ENCODE results near the gene BICC1.

BICC1 gene

GRCh38 chr10:58535311-58535710, 22.6 kb downstream of the BICC1 start:
- H3K9ac ChIP-seq (ENCODE audit: low read depth in 1 of 2, low read length in 2 of 2) = no peak overlapping the region
- H3K4me1 ChIP-seq (ENCODE audit: control insufficient read depth in 1 of 2, insufficient read depth in 2 of 2, low read length in 2 of 2) = no peaks in the 10 kb centered on the region
- no peak overlapping the region for H3K4me3 ChIP-seq (ENCODE audit: low read depth in 1 of 2, low read length in 2 of 2)
- no peaks in the 10 kb centered on the region for H3K36me3 ChIP-seq (ENCODE audit: control insufficient read depth in 1 of 2, insufficient read depth in 2 of 2, low read length in 2 of 2)
- no peaks in the 10 kb centered on the region for H3K9me3 ChIP-seq (ENCODE audit: control insufficient read depth in 1 of 2, low read length in 2 of 2)
- H3K27me3 ChIP-seq (ENCODE audit: control insufficient read depth in 1 of 2, insufficient read depth in 2 of 2, low read length in 2 of 2) = no peaks in the 10 kb centered on the region
- no peak overlapping the region for H3K27ac ChIP-seq (ENCODE audit: low read depth, low read length)

- H3K4me3 ChIP-seq (ENCODE audit: low read depth in 1 of 2, low read length in 2 of 2) = no peak overlapping the region
- H3K27ac ChIP-seq (ENCODE audit: low read depth, low read length) = no peak overlapping the region
- H3K9me3 ChIP-seq (ENCODE audit: control insufficient read depth in 1 of 2, low read length in 2 of 2) = no peaks in the 10 kb centered on the region
- H3K4me1 ChIP-seq (ENCODE audit: control insufficient read depth in 1 of 2, insufficient read depth in 2 of 2, low read length in 2 of 2) = no peaks in the 10 kb centered on the region
- H3K9ac ChIP-seq (ENCODE audit: low read depth in 1 of 2, low read length in 2 of 2) = no peak overlapping the region
- H3K36me3 ChIP-seq (ENCODE audit: control insufficient read depth in 1 of 2, insufficient read depth in 2 of 2, low read length in 2 of 2) = no peaks in the 10 kb centered on the region
- H3K27me3 ChIP-seq (ENCODE audit: control insufficient read depth in 1 of 2, insufficient read depth in 2 of 2, low read length in 2 of 2) = no peaks in the 10 kb centered on the region
These were observed 30.5 kb downstream of the BICC1 start for GRCh38 chr10:58543141-58543540.

GRCh38 chr10:58544135-58544534, 31.5 kb downstream of the BICC1 start:
- no peak overlapping the region for H3K4me3 ChIP-seq (ENCODE audit: low read depth in 1 of 2, low read length in 2 of 2)
- no peaks in the 10 kb centered on the region for H3K9me3 ChIP-seq (ENCODE audit: control insufficient read depth in 1 of 2, low read length in 2 of 2)
- H3K27ac ChIP-seq (ENCODE audit: low read depth, low read length) = no peak overlapping the region
- H3K9ac ChIP-seq (ENCODE audit: low read depth in 1 of 2, low read length in 2 of 2) = no peak overlapping the region
- no peaks in the 10 kb centered on the region for H3K4me1 ChIP-seq (ENCODE audit: control insufficient read depth in 1 of 2, insufficient read depth in 2 of 2, low read length in 2 of 2)
- no peaks in the 10 kb centered on the region for H3K27me3 ChIP-seq (ENCODE audit: control insufficient read depth in 1 of 2, insufficient read depth in 2 of 2, low read length in 2 of 2)
- no peaks in the 10 kb centered on the region for H3K36me3 ChIP-seq (ENCODE audit: control insufficient read depth in 1 of 2, insufficient read depth in 2 of 2, low read length in 2 of 2)

GRCh38 chr10:58545427-58545826, 32.8 kb downstream of the BICC1 start:
- no peak overlapping the region for H3K4me3 ChIP-seq (ENCODE audit: low read depth in 1 of 2, low read length in 2 of 2)

GRCh38 chr10:58546137-58546536, 33.5 kb downstream of the BICC1 start:
- Histone ChIP-seq H3K36me3 (ENCODE audit: control insufficient read depth in 1 of 2, insufficient read depth in 2 of 2, low read length in 2 of 2) (no peaks in the 10 kb centered on the region), H3K9ac (ENCODE audit: low read depth in 1 of 2, low read length in 2 of 2) (no peak overlapping the region), H3K4me3 (ENCODE audit: low read depth in 1 of 2, low read length in 2 of 2) (no peak overlapping the region), H3K27me3 (ENCODE audit: control insufficient read depth in 1 of 2, insufficient read depth in 2 of 2, low read length in 2 of 2) (no peaks in the 10 kb centered on the region), H3K27ac (ENCODE audit: low read depth, low read length) (no peak overlapping the region), H3K4me1 (ENCODE audit: control insufficient read depth in 1 of 2, insufficient read depth in 2 of 2, low read length in 2 of 2) (no peaks in the 10 kb centered on the region), H3K9me3 (ENCODE audit: control insufficient read depth in 1 of 2, low read length in 2 of 2) (no peaks in the 10 kb centered on the region)

More at GRCh38 chr10:58545427-58545826, 32.8 kb downstream of the BICC1 start:
- Histone ChIP-seq H3K9me3 (ENCODE audit: control insufficient read depth in 1 of 2, low read length in 2 of 2) (no peaks in the 10 kb centered on the region), H3K27me3 (ENCODE audit: control insufficient read depth in 1 of 2, insufficient read depth in 2 of 2, low read length in 2 of 2) (no peaks in the 10 kb centered on the region), H3K36me3 (ENCODE audit: control insufficient read depth in 1 of 2, insufficient read depth in 2 of 2, low read length in 2 of 2) (no peaks in the 10 kb centered on the region), H3K4me1 (ENCODE audit: control insufficient read depth in 1 of 2, insufficient read depth in 2 of 2, low read length in 2 of 2) (no peaks in the 10 kb centered on the region), H3K9ac (ENCODE audit: low read depth in 1 of 2, low read length in 2 of 2) (no peak overlapping the region), H3K27ac (ENCODE audit: low read depth, low read length) (no peak overlapping the region)

- Histone ChIP-seq H3K4me3 (ENCODE audit: low read depth in 1 of 2, low read length in 2 of 2) (no peak overlapping the region), H3K9ac (ENCODE audit: low read depth in 1 of 2, low read length in 2 of 2) (no peak overlapping the region), H3K27me3 (ENCODE audit: control insufficient read depth in 1 of 2, insufficient read depth in 2 of 2, low read length in 2 of 2) (no peaks in the 10 kb centered on the region), H3K4me1 (ENCODE audit: control insufficient read depth in 1 of 2, insufficient read depth in 2 of 2, low read length in 2 of 2) (no peaks in the 10 kb centered on the region), H3K27ac (ENCODE audit: low read depth, low read length) (no peak overlapping the region), H3K9me3 (ENCODE audit: control insufficient read depth in 1 of 2, low read length in 2 of 2) (no peaks in the 10 kb centered on the region), H3K36me3 (ENCODE audit: control insufficient read depth in 1 of 2, insufficient read depth in 2 of 2, low read length in 2 of 2) (no peaks in the 10 kb centered on the region)
These were observed 34.2 kb downstream of the BICC1 start for GRCh38 chr10:58546722-58547445.

- no peak overlapping the region for H3K27ac ChIP-seq (ENCODE audit: low read depth, low read length)
- no peak overlapping the region for H3K9ac ChIP-seq (ENCODE audit: low read depth in 1 of 2, low read length in 2 of 2)
- H3K9me3 ChIP-seq (ENCODE audit: control insufficient read depth in 1 of 2, low read length in 2 of 2) = no peaks in the 10 kb centered on the region
- no peaks in the 10 kb centered on the region for H3K27me3 ChIP-seq (ENCODE audit: control insufficient read depth in 1 of 2, insufficient read depth in 2 of 2, low read length in 2 of 2)
- H3K4me3 ChIP-seq (ENCODE audit: low read depth in 1 of 2, low read length in 2 of 2) = no peak overlapping the region
- H3K36me3 ChIP-seq (ENCODE audit: control insufficient read depth in 1 of 2, insufficient read depth in 2 of 2, low read length in 2 of 2) = no peaks in the 10 kb centered on the region
- H3K4me1 ChIP-seq (ENCODE audit: control insufficient read depth in 1 of 2, insufficient read depth in 2 of 2, low read length in 2 of 2) = no peaks in the 10 kb centered on the region
These were observed 35.3 kb downstream of the BICC1 start for GRCh38 chr10:58547963-58548362.

GRCh38 chr10:58554316-58554715, 41.6 kb downstream of the BICC1 start:
- Histone ChIP-seq H3K4me1 (ENCODE audit: control insufficient read depth in 1 of 2, insufficient read depth in 2 of 2, low read length in 2 of 2) (no peaks in the 10 kb centered on the region), H3K27ac (ENCODE audit: low read depth, low read length) (no peak overlapping the region), H3K36me3 (ENCODE audit: control insufficient read depth in 1 of 2, insufficient read depth in 2 of 2, low read length in 2 of 2) (no peaks in the 10 kb centered on the region), H3K9me3 (ENCODE audit: control insufficient read depth in 1 of 2, low read length in 2 of 2) (peaks cover 0 to 7% of the 10 kb centered on the region in 2 donors), H3K4me3 (ENCODE audit: low read depth in 1 of 2, low read length in 2 of 2) (no peak overlapping the region), H3K27me3 (ENCODE audit: control insufficient read depth in 1 of 2, insufficient read depth in 2 of 2, low read length in 2 of 2) (no peaks in the 10 kb centered on the region), H3K9ac (ENCODE audit: low read depth in 1 of 2, low read length in 2 of 2) (no peak overlapping the region)

- Histone ChIP-seq H3K4me1 (ENCODE audit: control insufficient read depth in 1 of 2, insufficient read depth in 2 of 2, low read length in 2 of 2) (no peaks in the 10 kb centered on the region), H3K9ac (ENCODE audit: low read depth in 1 of 2, low read length in 2 of 2) (no peak overlapping the region), H3K27ac (ENCODE audit: low read depth, low read length) (no peak overlapping the region), H3K4me3 (ENCODE audit: low read depth in 1 of 2, low read length in 2 of 2) (no peak overlapping the region), H3K36me3 (ENCODE audit: control insufficient read depth in 1 of 2, insufficient read depth in 2 of 2, low read length in 2 of 2) (no peaks in the 10 kb centered on the region), H3K27me3 (ENCODE audit: control insufficient read depth in 1 of 2, insufficient read depth in 2 of 2, low read length in 2 of 2) (no peaks in the 10 kb centered on the region), H3K9me3 (ENCODE audit: control insufficient read depth in 1 of 2, low read length in 2 of 2) (peaks cover 0 to 7% of the 10 kb centered on the region in 2 donors)
These were observed 42.7 kb downstream of the BICC1 start for GRCh38 chr10:58555170-58555929.

- H3K36me3 ChIP-seq (ENCODE audit: control insufficient read depth in 1 of 2, insufficient read depth in 2 of 2, low read length in 2 of 2) = no peaks in the 10 kb centered on the region
- no peak overlapping the region for H3K9ac ChIP-seq (ENCODE audit: low read depth in 1 of 2, low read length in 2 of 2)
- no peaks in the 10 kb centered on the region for H3K27me3 ChIP-seq (ENCODE audit: control insufficient read depth in 1 of 2, insufficient read depth in 2 of 2, low read length in 2 of 2)
- no peak overlapping the region for H3K27ac ChIP-seq (ENCODE audit: low read depth, low read length)
- no peaks in the 10 kb centered on the region for H3K4me1 ChIP-seq (ENCODE audit: control insufficient read depth in 1 of 2, insufficient read depth in 2 of 2, low read length in 2 of 2)
- H3K9me3 ChIP-seq (ENCODE audit: control insufficient read depth in 1 of 2, low read length in 2 of 2) = peaks cover 0 to 7% of the 10 kb centered on the region in 2 donors
- no peak overlapping the region for H3K4me3 ChIP-seq (ENCODE audit: low read depth in 1 of 2, low read length in 2 of 2)
These were observed 43.2 kb downstream of the BICC1 start for GRCh38 chr10:58555930-58556311.

All from duodenal mucosa (tissue), 2 donors.